Suppressor macrophage treated with lipopolysaccharide for 4 hours (primary cell): ENCODE measurements around the gene DMBT1.
"Not testable (repeated sequence)": the region's sequence is repeated elsewhere in the genome, so short reads cannot be mapped to it uniquely, and the experiment has no call there.

Experiments
- DNase-seq: peaks from one replicate; pipeline ENCODE4 v3.0.0-alpha.2; 2020

Gene DMBT1

GRCh38 chr10:122549636-122550035 is 10.9 kb upstream of the DMBT1 start:
- no peak for DNase-seq

- no peak for DNase-seq
Observed at GRCh38 chr10:122550427-122550826, 10.1 kb upstream of the DMBT1 start.

GRCh38 chr10:122550983-122551382 is 9.6 kb upstream of the DMBT1 start:
- no peak for DNase-seq

- DNase-seq = no peak
Observed at GRCh38 chr10:122551450-122551849, 9.1 kb upstream of the DMBT1 start.

GRCh38 chr10:122553341-122553740 is 7.2 kb upstream of the DMBT1 start:
- DNase-seq = no peak

- no peak for DNase-seq
Observed at GRCh38 chr10:122554131-122555036, 6.2 kb upstream of the DMBT1 start.

GRCh38 chr10:122555442-122555841 is 5.1 kb upstream of the DMBT1 start:
- no peak for DNase-seq

GRCh38 chr10:122557516-122557915 is 3.0 kb upstream of the DMBT1 start:
- no peak for DNase-seq

GRCh38 chr10:122558452-122558851 is 2.1 kb upstream of the DMBT1 start:
- DNase-seq = no peak

- DNase-seq = no peak
Observed at GRCh38 chr10:122559228-122559627, 1.3 kb upstream of the DMBT1 start.

- no peak for DNase-seq
Observed at GRCh38 chr10:122561212-122561611, 658 bp downstream of the DMBT1 start.

GRCh38 chr10:122561792-122562191 is 1.2 kb downstream of the DMBT1 start:
- DNase-seq = no peak

- DNase-seq = no peak
Observed at GRCh38 chr10:122564980-122565379, 4.4 kb downstream of the DMBT1 start.

GRCh38 chr10:122565766-122566206 is 5.2 kb downstream of the DMBT1 start:
- peak; percentile 83 for DNase-seq

GRCh38 chr10:122566632-122567031 is 6.1 kb downstream of the DMBT1 start:
- DNase-seq = no peak

GRCh38 chr10:122567056-122567660 is 6.6 kb downstream of the DMBT1 start:
- DNase-seq = peak; percentile 44

- no peak for DNase-seq
Observed at GRCh38 chr10:122568551-122568950, 8.0 kb downstream of the DMBT1 start.

GRCh38 chr10:122570920-122571319 is 10.4 kb downstream of the DMBT1 start:
- no peak for DNase-seq

GRCh38 chr10:122571892-122572291 is 11.3 kb downstream of the DMBT1 start:
- DNase-seq = no peak

- DNase-seq = no peak
Observed at GRCh38 chr10:122575776-122576175, 15.2 kb downstream of the DMBT1 start.

- no peak for DNase-seq
Observed at GRCh38 chr10:122576291-122576690, 15.7 kb downstream of the DMBT1 start.

- no peak for DNase-seq
Observed at GRCh38 chr10:122577311-122577885, 16.8 kb downstream of the DMBT1 start.

GRCh38 chr10:122586070-122586469 is 25.5 kb downstream of the DMBT1 start:
- not testable (repeated sequence) for DNase-seq
